HG03520 (cell line): Measurements from ENCODE around the gene RIMS1.

Experiments used
- ATAC-seq: cut with Tn5 transposase; IDR thresholded peaks from one replicate; pipeline ENCODE4 v1.9.1; 2021; ENCODE audit warnings: mild to moderate bottlenecking, moderate library complexity; ENCODE audit not compliant: unreplicated experiment

RIMS1 gene

GRCh38 chr6:72081871-72082270, 195.5 kb downstream of the RIMS1 start:
- no peak for ATAC-seq

- ATAC-seq = no peak
Observed at GRCh38 chr6:72083976-72084375, 197.6 kb downstream of the RIMS1 start.

GRCh38 chr6:72084992-72085569, 198.7 kb downstream of the RIMS1 start:
- ATAC-seq = no peak

- no peak for ATAC-seq
Observed at GRCh38 chr6:72094506-72094905, 208.2 kb downstream of the RIMS1 start.

- no peak for ATAC-seq
Observed at GRCh38 chr6:72102561-72102960, 216.2 kb downstream of the RIMS1 start.

- ATAC-seq = no peak
Observed at GRCh38 chr6:72111611-72112010, 225.3 kb downstream of the RIMS1 start.

- no peak for ATAC-seq
Observed at GRCh38 chr6:72130327-72130726, 244.0 kb downstream of the RIMS1 start.

- no peak for ATAC-seq
Observed at GRCh38 chr6:72132427-72132826, 246.1 kb downstream of the RIMS1 start.

- no peak for ATAC-seq
Observed at GRCh38 chr6:72132851-72133250, 246.5 kb downstream of the RIMS1 start.

GRCh38 chr6:72133324-72133723, 247.0 kb downstream of the RIMS1 start:
- no peak for ATAC-seq

- no peak for ATAC-seq
Observed at GRCh38 chr6:72140795-72141194, 254.4 kb downstream of the RIMS1 start.

GRCh38 chr6:72149715-72150114, 263.4 kb downstream of the RIMS1 start:
- ATAC-seq = no peak

GRCh38 chr6:72151742-72152141, 265.4 kb downstream of the RIMS1 start:
- no peak for ATAC-seq

- no peak for ATAC-seq
Observed at GRCh38 chr6:72175916-72176315, 289.6 kb downstream of the RIMS1 start.

GRCh38 chr6:72182337-72183246, 296.2 kb downstream of the RIMS1 start:
- peak; percentile 66 for ATAC-seq

GRCh38 chr6:72203983-72204382, 317.6 kb downstream of the RIMS1 start:
- ATAC-seq = no peak

GRCh38 chr6:72205500-72205899, 319.1 kb downstream of the RIMS1 start:
- no peak for ATAC-seq

GRCh38 chr6:72206606-72207005, 320.3 kb downstream of the RIMS1 start:
- ATAC-seq = no peak

- no peak for ATAC-seq
Observed at GRCh38 chr6:72212686-72213085, 326.3 kb downstream of the RIMS1 start.

- no peak for ATAC-seq
Observed at GRCh38 chr6:72213654-72214053, 327.3 kb downstream of the RIMS1 start.

GRCh38 chr6:72216222-72217068, 330.1 kb downstream of the RIMS1 start:
- no peak for ATAC-seq
